ENCODE results near the gene TENT5C.

The TENT5C gene

DNA sequence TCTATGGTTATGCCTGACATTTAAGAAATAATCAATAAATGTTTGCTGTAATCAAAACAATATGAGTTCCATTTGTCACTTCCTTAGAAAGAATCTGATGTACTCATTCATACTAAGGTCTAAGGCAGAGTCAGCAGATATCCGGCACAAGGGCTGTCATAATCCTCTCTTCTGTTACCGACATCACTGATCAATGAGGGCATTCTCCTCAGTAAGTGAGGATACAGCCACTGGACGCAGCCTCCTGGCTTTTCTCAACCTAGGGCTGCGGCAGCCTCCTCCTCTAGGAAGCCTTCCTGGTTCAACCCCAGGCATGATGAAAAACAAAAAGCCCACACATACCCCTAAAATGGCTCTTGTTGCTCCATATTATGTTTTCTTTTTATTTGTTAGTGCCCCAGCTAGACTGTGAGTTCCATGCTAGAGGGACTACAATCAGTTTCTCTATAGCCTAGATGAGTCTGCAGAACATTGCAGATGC is 40.7 kb upstream of the TENT5C start:
- H3K9me3 ChIP-seq (ENCODE audit: severe bottlenecking) = no peaks in the 10 kb centered on the region
- DNase-seq = no peak
- H3K4me3 ChIP-seq (ENCODE audit: low read depth, low read length) = no peak overlapping the region
- H3K36me3 ChIP-seq = no peaks in the 10 kb centered on the region
- peak overlapping the region; percentile 62; the same call in 1 of the 2 replicates for H3K27ac ChIP-seq
- TF ChIP-seq, protein P1, sequence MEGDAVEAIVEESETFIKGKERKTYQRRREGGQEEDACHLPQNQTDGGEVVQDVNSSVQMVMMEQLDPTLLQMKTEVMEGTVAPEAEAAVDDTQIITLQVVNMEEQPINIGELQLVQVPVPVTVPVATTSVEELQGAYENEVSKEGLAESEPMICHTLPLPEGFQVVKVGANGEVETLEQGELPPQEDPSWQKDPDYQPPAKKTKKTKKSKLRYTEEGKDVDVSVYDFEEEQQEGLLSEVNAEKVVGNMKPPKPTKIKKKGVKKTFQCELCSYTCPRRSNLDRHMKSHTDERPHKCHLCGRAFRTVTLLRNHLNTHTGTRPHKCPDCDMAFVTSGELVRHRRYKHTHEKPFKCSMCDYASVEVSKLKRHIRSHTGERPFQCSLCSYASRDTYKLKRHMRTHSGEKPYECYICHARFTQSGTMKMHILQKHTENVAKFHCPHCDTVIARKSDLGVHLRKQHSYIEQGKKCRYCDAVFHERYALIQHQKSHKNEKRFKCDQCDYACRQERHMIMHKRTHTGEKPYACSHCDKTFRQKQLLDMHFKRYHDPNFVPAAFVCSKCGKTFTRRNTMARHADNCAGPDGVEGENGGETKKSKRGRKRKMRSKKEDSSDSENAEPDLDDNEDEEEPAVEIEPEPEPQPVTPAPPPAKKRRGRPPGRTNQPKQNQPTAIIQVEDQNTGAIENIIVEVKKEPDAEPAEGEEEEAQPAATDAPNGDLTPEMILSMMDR (IDR thresholded peaks at IDR 0.05; ENCODE audit: low read depth, low read length) = no peak
- H3K27me3 ChIP-seq (ENCODE audit: insufficient read depth, low read depth, severe bottlenecking) = no peaks in the 10 kb centered on the region

DNA sequence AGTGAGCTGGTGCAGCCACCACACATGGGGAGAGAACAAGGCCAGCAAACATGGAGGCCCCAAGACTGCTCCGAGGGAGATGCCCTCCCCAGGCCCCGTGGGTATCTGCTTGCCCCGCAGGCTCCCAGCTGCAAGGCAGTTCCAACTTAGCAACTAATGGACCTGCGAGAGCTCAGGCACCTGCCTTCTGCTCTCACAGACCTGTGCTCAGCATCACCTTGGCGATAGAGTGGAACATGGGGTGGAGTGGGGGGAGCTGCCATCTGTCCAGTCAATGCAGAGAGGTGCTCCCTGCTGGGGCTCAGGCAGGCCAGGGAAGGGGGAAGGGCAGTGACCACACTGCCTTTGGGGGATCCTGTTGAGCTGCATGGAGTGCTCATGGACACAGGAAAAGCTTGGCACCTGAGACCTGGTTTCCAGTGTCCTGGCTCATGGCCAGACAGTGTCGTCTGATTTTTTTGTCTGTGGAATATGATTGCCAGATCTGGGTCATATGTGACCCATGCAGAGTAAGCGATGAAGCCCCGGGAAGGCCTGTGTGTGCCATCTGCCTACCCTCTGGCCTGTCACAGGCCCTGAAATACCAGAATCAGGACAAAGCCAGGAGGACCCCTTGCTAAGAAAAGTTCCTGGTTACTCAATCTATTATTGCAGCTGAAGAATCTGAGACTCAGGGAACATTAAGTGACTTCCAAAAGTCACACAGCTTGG is 39.9 kb upstream of the TENT5C start:
- DNase-seq = peak; percentile 82

DNA sequence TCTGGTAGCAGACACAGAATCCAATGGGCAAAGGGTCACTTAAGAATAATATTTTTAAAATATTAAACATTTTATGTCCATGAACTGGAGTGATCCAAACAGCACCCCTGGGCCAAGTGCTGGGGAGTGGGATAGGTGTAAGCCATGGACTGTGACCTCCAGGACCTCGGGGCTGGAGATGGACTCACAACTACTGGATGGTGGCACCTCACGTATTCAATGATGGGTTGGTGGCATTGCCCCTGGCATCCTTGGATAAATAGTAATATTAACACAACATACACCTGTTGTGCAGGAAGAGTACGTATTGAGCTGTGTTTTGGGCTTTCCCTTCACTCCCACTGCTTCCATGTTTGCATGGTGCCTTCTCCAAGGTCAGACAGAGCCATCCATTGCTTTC is 39.3 kb upstream of the TENT5C start:
- Histone ChIP-seq H3K9me3 (ENCODE audit: severe bottlenecking) (no peaks in the 10 kb centered on the region), H3K27me3 (ENCODE audit: insufficient read depth, low read depth, severe bottlenecking) (no peaks in the 10 kb centered on the region), H3K27ac (peak overlapping the region; percentile 62), H3K4me3 (ENCODE audit: low read depth, low read length) (no peak overlapping the region), H3K36me3 (no peaks in the 10 kb centered on the region)
- TF ChIP-seq, protein P1 (IDR thresholded peaks at IDR 0.05; ENCODE audit: low read depth, low read length) = no peak
- DNase-seq = no peak

More for the DNA sequence above, 39.9 kb upstream of the TENT5C start:
- Histone ChIP-seq H3K27ac (peak overlapping the region; percentile 62), H3K4me3 (ENCODE audit: low read depth, low read length) (no peak overlapping the region), H3K9me3 (ENCODE audit: severe bottlenecking) (no peaks in the 10 kb centered on the region), H3K36me3 (no peaks in the 10 kb centered on the region), H3K27me3 (ENCODE audit: insufficient read depth, low read depth, severe bottlenecking) (no peaks in the 10 kb centered on the region)
- TF ChIP-seq, protein P1 (IDR thresholded peaks at IDR 0.05; ENCODE audit: low read depth, low read length) = no peak

DNA sequence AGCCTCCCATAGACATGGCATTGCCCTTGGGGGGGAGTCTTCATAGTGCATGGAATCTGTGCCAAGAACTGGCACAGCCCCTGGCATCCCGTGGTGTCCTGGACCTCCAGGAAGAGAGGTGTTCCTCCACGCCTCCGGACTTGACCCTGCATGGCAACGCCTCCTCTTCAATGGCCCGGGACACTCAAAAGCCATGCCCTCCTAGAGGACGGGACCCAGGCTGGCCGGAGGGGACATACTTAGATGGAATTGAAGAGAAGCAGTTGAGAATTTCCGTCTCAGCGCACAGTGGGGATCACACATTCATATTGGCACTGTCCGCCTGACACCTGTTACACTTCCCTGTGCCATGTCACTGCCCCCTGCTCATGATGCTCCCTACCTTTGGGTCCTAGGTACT is 38.4 kb upstream of the TENT5C start:
- no peaks in the 10 kb centered on the region for H3K36me3 ChIP-seq
- H3K27me3 ChIP-seq (ENCODE audit: insufficient read depth, low read depth, severe bottlenecking) = no peaks in the 10 kb centered on the region
- H3K9me3 ChIP-seq (ENCODE audit: severe bottlenecking) = no peaks in the 10 kb centered on the region
- no peak overlapping the region for H3K27ac ChIP-seq
- TF ChIP-seq, protein P1 (IDR thresholded peaks at IDR 0.05; ENCODE audit: low read depth, low read length) = no peak
- no peak for DNase-seq
- H3K4me3 ChIP-seq (ENCODE audit: low read depth, low read length) = no peak overlapping the region

DNA sequence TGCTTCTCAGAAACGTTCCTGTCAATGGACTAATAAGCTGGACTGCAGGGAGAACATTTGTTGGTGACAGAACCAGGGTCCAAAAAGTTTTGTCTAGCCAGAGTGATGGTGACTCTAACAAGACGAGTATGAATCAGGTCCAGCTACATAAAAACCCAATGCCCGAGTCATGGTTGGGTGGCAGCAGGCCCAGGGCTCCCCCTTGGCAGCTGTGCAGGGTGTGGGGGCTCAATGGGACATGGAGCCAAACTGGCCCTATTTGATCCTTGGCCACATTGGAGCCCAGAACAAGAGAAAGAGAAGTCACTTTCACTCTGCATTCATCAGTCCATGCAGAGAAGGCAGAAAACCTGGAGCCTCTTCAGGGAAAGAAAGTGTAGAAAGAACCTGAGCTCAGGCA is 37.9 kb upstream of the TENT5C start:
- H3K9me3 ChIP-seq (ENCODE audit: severe bottlenecking) = no peaks in the 10 kb centered on the region
- H3K27ac ChIP-seq = no peak overlapping the region
- DNase-seq = no peak
- H3K27me3 ChIP-seq (ENCODE audit: insufficient read depth, low read depth, severe bottlenecking) = no peaks in the 10 kb centered on the region
- H3K36me3 ChIP-seq = no peaks in the 10 kb centered on the region
- TF ChIP-seq, protein P1 (IDR thresholded peaks at IDR 0.05; ENCODE audit: low read depth, low read length) = no peak
- H3K4me3 ChIP-seq (ENCODE audit: low read depth, low read length) = no peak overlapping the region

DNA sequence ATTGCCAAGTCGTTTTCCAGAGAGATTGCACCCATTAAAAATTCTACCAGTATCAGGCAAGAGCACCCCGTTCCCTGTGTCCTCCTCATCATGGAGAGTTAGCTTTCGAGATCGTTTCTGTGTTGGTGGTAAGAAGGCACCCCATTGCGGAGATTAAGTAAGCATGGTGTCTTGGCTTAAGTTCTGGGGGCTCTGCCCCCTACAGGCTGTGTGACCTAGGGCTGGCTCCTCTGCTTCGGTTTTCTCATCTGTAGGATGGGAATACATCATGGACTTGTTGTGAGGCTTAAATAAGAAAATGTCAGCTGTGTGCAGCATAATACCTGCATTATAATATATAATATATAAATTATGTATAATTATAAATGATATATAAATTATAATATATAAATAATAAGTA is 36.8 kb upstream of the TENT5C start:
- H3K27ac ChIP-seq = no peak overlapping the region
- DNase-seq = no peak
- no peak overlapping the region for H3K4me3 ChIP-seq (ENCODE audit: low read depth, low read length)
- H3K9me3 ChIP-seq (ENCODE audit: severe bottlenecking) = no peaks in the 10 kb centered on the region
- no peaks in the 10 kb centered on the region for H3K36me3 ChIP-seq
- H3K27me3 ChIP-seq (ENCODE audit: insufficient read depth, low read depth, severe bottlenecking) = no peaks in the 10 kb centered on the region
- TF ChIP-seq, protein P1 (IDR thresholded peaks at IDR 0.05; ENCODE audit: low read depth, low read length) = 0 out of 2 replicates have a peak, but pooled peaks have one; percentile 8

Data from WERI-Rb-1 (cell line).